Neutrophil (primary cell): ENCODE measurements around the gene WFDC9.
"Not testable (repeated sequence)": the region's sequence is repeated elsewhere in the genome, so short reads cannot be mapped to it uniquely, and the experiment has no call there.

ENCODE experiments used
- H3K27ac ChIP-seq: fragments of 200-600 bp; sonication (generic); 2 replicates; pipeline ENCODE4 v1.5.1; 2016; ENCODE audit warnings: mild to moderate bottlenecking, moderate library complexity
- H3K27me3 ChIP-seq: fragments of 200-600 bp; sonication (generic); 2 replicates; pipeline ENCODE4 v1.6.0; 2016; ENCODE audit warnings: mild to moderate bottlenecking
- H3K36me3 ChIP-seq: fragments of 200-600 bp; sonication (generic); 2 replicates; pipeline ENCODE4 v1.5.1; 2017
- H3K4me1 ChIP-seq, 2 experiments: fragments of 200-600 bp in 1 of 2; sonication (generic) in 1 of 2; 1 replicate in 1 of 2; 2 replicates in 1 of 2; pipeline versions ENCODE4 v1.5.1 to v1.6.1; 2013 to 2016; ENCODE audit warnings: low read depth in 1 of 2, low read length in 1 of 2, mild to moderate bottlenecking in 1 of 2, moderate library complexity in 1 of 2; ENCODE audit not compliant: control insufficient read depth in 1 of 2, insufficient read depth in 1 of 2
- H3K4me3 ChIP-seq, 2 experiments: fragments of 200-600 bp in 1 of 2; sonication (generic) in 1 of 2; 1 replicate in 1 of 2; 2 replicates in 1 of 2; pipeline ENCODE4 v1.5.1; 2013 to 2016; ENCODE audit warnings: low read depth in 1 of 2, low read length in 1 of 2, mild to moderate bottlenecking in 1 of 2, moderate library complexity in 1 of 2
- H3K9me3 ChIP-seq: fragments of 200-600 bp; sonication (generic); 2 replicates; pipeline ENCODE4 v1.5.1; 2016
- CTCF ChIP-seq: fragments of 200-600 bp; sonication (generic); IDR thresholded peaks from 2 replicates; pipeline ENCODE4 v1.5.1; 2016; ENCODE audit warnings: antibody characterized with exemption

Gene WFDC9

DNA sequence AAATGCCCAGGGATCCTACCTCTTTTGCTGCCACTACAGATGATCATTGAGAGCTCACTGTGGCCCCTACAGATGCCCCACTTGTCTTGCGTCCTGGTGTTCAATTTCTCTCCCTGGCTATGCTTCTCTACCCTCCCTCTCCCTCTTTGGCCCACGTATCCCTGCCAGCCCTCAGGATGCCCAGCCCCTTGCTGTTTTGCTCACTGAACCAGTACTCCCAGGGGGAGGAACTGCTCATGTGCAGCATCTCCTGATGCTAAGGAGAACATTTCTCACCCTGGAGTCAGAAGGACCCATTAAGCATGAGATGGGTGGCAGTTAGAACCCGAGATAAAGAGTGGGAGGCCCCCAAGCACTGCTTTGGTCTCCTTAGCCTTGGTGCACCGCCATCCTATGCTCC, at the start of gene WFDC9:
TSS of gene WFDC9 (minus strand) at position 101 of the 400 bp plus-strand sequence. CDS start 21,103 bp downstream, outside the sequence.
- no peaks in the 10 kb centered on the region for H3K36me3 ChIP-seq
- no peaks in the 10 kb centered on the region for H3K4me1 ChIP-seq
- peaks cover 5% of the 10 kb centered on the region for H3K27me3 ChIP-seq
- TF ChIP-seq CTCF, result no peak
- no peak within 1 kb of the TSS for H3K27ac ChIP-seq
- H3K4me3 ChIP-seq, result no peak within 1 kb of the TSS
- no peaks in the 10 kb centered on the region for H3K9me3 ChIP-seq

DNA sequence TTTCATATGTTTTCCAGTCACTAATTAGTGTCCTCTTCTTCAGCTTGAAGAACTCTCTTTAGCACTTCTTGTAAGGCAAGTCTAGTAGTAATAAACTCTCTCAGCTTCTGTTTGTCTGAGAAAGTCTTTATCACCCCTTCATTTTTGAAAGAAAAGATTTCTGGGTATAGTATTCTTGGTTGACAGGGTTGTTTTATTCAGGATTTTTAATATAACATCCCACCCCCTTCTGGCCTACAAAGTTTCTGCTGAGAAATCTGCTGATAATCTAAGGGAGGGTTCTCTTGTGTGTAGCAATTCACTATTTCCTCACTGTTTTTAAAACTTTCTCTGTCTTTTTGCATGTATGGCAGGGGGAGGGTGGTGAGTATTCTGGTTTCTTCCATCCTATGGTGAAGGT, 48.6 kb upstream of the WFDC9 start:
- no peak for TF ChIP-seq CTCF
- no peak overlapping the region for H3K27ac ChIP-seq
- H3K4me3 ChIP-seq, result no peak overlapping the region
- H3K36me3 ChIP-seq, result no peaks in the 10 kb centered on the region
- no peaks in the 10 kb centered on the region for H3K4me1 ChIP-seq
- no peaks in the 10 kb centered on the region for H3K27me3 ChIP-seq
- peaks cover 7% of the 10 kb centered on the region for H3K9me3 ChIP-seq

- peaks cover 22% of the 10 kb centered on the region for H3K27me3 ChIP-seq
- no peaks in the 10 kb centered on the region for H3K36me3 ChIP-seq
- no peaks in the 10 kb centered on the region for H3K4me1 ChIP-seq
- no peak for TF ChIP-seq CTCF
- H3K9me3 ChIP-seq, result no peaks in the 10 kb centered on the region
- H3K27ac ChIP-seq, result no peak overlapping the region
- H3K4me3 ChIP-seq, result no peak overlapping the region
Measured at GRCh38 chr20:45672765-45673164, 41.7 kb upstream of the WFDC9 start.

DNA sequence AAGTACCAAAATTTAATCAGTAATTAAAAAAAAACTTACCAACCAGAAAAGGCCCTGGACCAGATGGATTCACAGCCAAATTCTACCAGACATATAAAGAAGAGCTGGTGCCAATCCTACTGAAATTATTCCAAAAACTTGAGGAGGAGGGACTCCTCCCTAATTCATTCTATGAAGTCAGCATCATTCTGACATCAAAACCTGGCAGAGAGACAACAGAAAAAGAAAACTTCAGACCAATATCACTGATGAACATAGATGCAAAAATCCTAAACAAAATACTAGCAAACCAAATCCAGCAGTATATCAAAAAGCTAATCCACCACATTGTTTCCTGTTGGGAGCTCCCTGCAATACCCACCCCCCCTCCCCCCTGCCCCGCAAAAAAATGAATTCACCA, 39.1 kb upstream of the WFDC9 start, which contains the start of gene WFDC11:
TSS of gene WFDC11 (minus strand) at position 101 of the 400 bp plus-strand sequence. CDS start 19,639 bp downstream, outside the sequence.
- Histone ChIP-seq H3K9me3 (no peaks in the 10 kb centered on the region), H3K4me3 (no peak within 1 kb of the TSS), H3K36me3 (no peaks in the 10 kb centered on the region), H3K27ac (no peak within 1 kb of the TSS), H3K4me1 (no peaks in the 10 kb centered on the region), H3K27me3 (peaks cover 32% of the 10 kb centered on the region)
- TF ChIP-seq CTCF, result no peak

DNA sequence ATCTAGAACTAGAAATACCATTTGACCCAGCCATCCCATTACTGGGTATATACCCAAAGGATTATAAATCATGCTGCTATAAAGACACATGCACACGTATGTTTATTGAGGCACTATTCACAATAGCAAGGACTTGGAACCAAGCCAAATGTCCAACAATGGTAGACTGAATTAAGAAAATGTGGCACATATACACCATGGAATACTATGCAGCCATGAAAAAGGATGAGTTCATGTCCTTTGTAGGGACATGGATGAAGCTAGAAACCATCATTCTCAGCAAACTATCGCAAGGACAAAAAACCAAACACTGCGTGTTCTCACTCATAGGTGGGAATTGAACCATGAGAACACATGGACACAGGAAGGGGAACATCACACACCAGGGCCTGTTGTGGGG, 26.0 kb upstream of the WFDC9 start:
- H3K9me3 ChIP-seq, H3K4me3 ChIP-seq, H3K27me3 ChIP-seq, H3K27ac ChIP-seq, H3K36me3 ChIP-seq, H3K4me1 ChIP-seq: not testable (repeated sequence)

DNA sequence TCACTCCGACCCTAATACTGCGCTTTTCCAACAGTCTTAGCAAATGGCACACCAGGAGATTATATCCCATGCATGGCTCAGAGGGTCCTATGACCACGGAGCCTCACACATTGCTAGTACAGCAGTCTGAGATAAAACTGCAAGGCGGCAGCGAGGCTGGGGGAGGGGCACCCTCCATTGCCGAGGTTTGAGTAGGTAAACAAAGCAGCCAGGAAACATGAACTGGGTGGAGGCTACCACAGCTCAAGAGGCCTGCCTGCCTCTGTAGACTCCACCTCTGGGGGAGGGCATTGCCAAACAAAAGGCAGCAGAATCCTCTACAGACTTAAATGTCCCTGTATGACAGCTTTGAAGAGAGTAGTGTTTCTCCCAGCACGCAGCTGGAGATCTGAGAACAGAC, 20.6 kb upstream of the WFDC9 start:
- not testable (repeated sequence) for H3K27ac ChIP-seq, H3K27me3 ChIP-seq, H3K4me3 ChIP-seq, H3K4me1 ChIP-seq, H3K9me3 ChIP-seq, H3K36me3 ChIP-seq

DNA sequence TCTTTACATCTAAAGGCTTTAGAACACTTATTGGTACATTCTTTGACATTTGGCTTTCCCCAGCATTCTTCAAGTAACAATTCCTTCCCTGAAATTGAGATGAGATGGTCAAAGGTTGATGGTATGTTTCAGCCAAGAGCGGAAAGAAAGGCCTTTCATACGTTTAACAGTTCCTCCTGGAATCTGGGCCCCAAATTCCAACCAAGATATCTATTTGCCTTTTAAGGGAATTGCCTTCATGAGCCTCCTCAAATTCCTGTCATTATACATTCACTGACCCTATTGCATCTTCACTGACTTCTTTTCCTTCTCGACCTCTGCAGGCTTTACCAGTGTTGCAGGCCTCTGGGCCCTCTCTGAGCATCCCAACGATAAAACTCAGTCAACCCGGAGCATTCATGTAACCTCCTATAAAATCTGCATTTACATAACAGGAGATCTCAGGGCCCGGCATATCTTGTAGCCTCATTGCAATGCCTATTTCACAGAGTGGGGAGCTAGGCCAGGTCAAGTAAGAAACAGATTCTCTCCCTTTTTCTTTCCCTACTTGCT, 18.3 kb upstream of the WFDC9 start:
- no peak overlapping the region for H3K4me3 ChIP-seq
- no peak for TF ChIP-seq CTCF
- no peaks in the 10 kb centered on the region for H3K4me1 ChIP-seq

More for the DNA sequence above, 18.3 kb upstream of the WFDC9 start:
- H3K27me3 ChIP-seq, result no peaks in the 10 kb centered on the region
- no peaks in the 10 kb centered on the region for H3K9me3 ChIP-seq
- H3K27ac ChIP-seq, result no peak overlapping the region
- no peaks in the 10 kb centered on the region for H3K36me3 ChIP-seq
